Measurements from ENCODE around the gene LY6G5B. TPM values are rescaled to one million over a fixed set of nuclear protein-coding genes. Genes with fewer than 3 reads are reported as not detected.

Gene LY6G5B
- total and polyA plus RNA-seq, 2 of the 4 experiments (the other 2 are of a cell fraction): 2.2 to 13.6 TPM

DNA sequence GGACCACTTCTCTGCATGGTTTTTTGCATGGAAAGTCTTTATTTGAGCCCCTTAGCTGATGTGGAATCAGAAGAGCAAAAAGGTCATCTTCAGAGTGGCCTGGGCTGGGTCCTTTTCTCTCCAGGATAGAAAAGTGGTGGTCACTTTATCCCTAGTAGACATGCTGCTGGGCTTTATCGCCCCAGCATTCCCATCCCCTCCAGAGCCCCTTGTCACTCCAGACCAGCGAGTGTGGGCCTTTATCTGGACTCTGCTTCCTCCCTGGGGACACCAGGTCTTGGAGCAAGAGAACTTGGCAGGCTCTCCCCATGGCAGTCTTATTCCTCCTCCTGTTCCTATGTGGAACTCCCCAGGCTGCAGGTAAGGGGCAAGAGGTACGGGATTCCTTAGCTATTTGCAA lies 36.8 kb downstream of the LY6G5B start, which contains the start of gene LY6G6F:
TSS of gene LY6G6F (plus strand) at position 268 of the 400 bp plus-strand sequence. CDS start at position 309, 41 bp downstream.
- Histone ChIP-seq H3K56ac (ENCODE audit: extremely low read depth, insufficient read depth, low read length) (no peak within 1 kb of the TSS), H2BK120ac (ENCODE audit: low read depth, low read length) (no peak within 1 kb of the TSS), H3K4me3 (ENCODE audit: insufficient read depth, low read depth, low read length) (no peak within 1 kb of the TSS), H2AFZ (replicated peaks; ENCODE audit: low read length, poor library complexity) (peak within 1 kb of the TSS; percentile 61), H2BK5ac (ENCODE audit: low read depth, low read length, poor library complexity, severe bottlenecking) (no peak within 1 kb of the TSS), H3K27ac (ENCODE audit: insufficient read depth, low read length) (no peak within 1 kb of the TSS), H3K18ac (ENCODE audit: low read depth, low read length) (no peak within 1 kb of the TSS), H2BK15ac (ENCODE audit: low read depth, low read length) (no peak within 1 kb of the TSS), H3K27me3 (ENCODE audit: control insufficient read depth, insufficient read depth, low read length) (peaks cover 12% of the 10 kb centered on the region; the same call in 1 of the 2 replicates), H4K5ac (ENCODE audit: low read depth, low read length) (no peak within 1 kb of the TSS), H3K4me2 (ENCODE audit: low read depth, low read length) (no peak within 1 kb of the TSS), H3K4ac (ENCODE audit: low read depth, low read length) (no peak within 1 kb of the TSS), H3K9ac (ENCODE audit: low read depth, low read length) (no peak within 1 kb of the TSS), H4K8ac (ENCODE audit: low read depth in 2 of 2, low read length in 2 of 2) (no peak within 1 kb of the TSS), H3K79me1 (ENCODE audit: low read depth in 1 of 2, low read length in 2 of 2) (peaks cover 7 to 13% of the 10 kb centered on the region in 2 experiments), H3K4me1 (ENCODE audit: control insufficient read depth, insufficient read depth, low read length) (peaks cover 5% of the 10 kb centered on the region), H3K36me3 (ENCODE audit: control insufficient read depth, insufficient read depth, low read length) (no peaks in the 10 kb centered on the region), H2AK5ac (ENCODE audit: low read depth, low read length) (no peak within 1 kb of the TSS), H2BK20ac (ENCODE audit: low read depth, low read length) (no peak within 1 kb of the TSS), H3K14ac (replicated peaks; ENCODE audit: low read depth, low read length) (no peak within 1 kb of the TSS), H4K20me1 (ENCODE audit: insufficient read depth, low read length) (0 out of 2 replicates have a peak, but pooled peaks cover 6% of the 10 kb centered on the region), H3K23ac (ENCODE audit: low read depth, low read length) (no peak within 1 kb of the TSS), H2AK9ac (replicated peaks; ENCODE audit: low read depth, low read length, poor library complexity) (no peak within 1 kb of the TSS), H3K9me1 (ENCODE audit: insufficient read depth, low read length) (peaks cover 3% of the 10 kb centered on the region; the same call in 1 of the 2 replicates), H3K9me3 (ENCODE audit: control insufficient read depth, insufficient read depth, low read length) (no peaks in the 10 kb centered on the region), H4K91ac (ENCODE audit: insufficient read depth, low read depth, low read length) (no peak within 1 kb of the TSS)
- DNase-seq: no peak
- 100% methylated on average over 1 of the region's 3 CpGs; no CpG with 5 or more reads in 1 of the 2 experiments for WGBS, 2 experiments (ENCODE audit: extremely low coverage in 2 of 2, insufficient read length in 1 of 2)
- ATAC-seq (ENCODE audit: low read depth): no peak
- in situ Hi-C loops (cut with MboI; ENCODE audit: low sequenced_read_pairs) (no loop called here), dilution Hi-C loops (cut with HindIII; ENCODE audit: low sequenced_read_pairs, unreplicated experiment) (no loop called here), intact Hi-C loops (cut with micrococcal nuclease) (no loop called here)
- BruUV-seq (replicated peaks): no TSS peak
- POLR2A ChIA-PET (ENCODE audit: unreplicated experiment): interaction anchor here (0.6 kb wide), 1 partner anchor 121 kb away, joined by 3 read pairs; the partner anchor contains the start of gene HSPA1B
- CTCF ChIA-PET: no interaction called here
- TF ChIP-seq RAD21 (IDR thresholded peaks at IDR 0.05; ENCODE audit: low read length) (no peak), RCOR1 (IDR thresholded peaks at IDR 0.05; ENCODE audit: insufficient replicate concordance, low read length) (no peak), RFX5 (IDR thresholded peaks at IDR 0.05; ENCODE audit: low read depth, low read length) (no peak), MAFK (IDR thresholded peaks at IDR 0.05; ENCODE audit: low read depth, low read length) (no peak), NFE2L2 (IDR thresholded peaks at IDR 0.05; ENCODE audit: low read depth, low read length) (no peak), MXI1 (IDR thresholded peaks at IDR 0.05; ENCODE audit: borderline replicate concordance, low read depth, low read length) (no peak), CHD1 (IDR thresholded peaks at IDR 0.05; ENCODE audit: low read depth, low read length) (no peak), BHLHE40 (IDR thresholded peaks at IDR 0.05; ENCODE audit: low read depth, low read length) (no peak), FOS (IDR thresholded peaks at IDR 0.05; ENCODE audit: low read depth, low read length) (no peak), POLR2A (IDR thresholded peaks at IDR 0.05; ENCODE audit: low read depth, low read length) (no peak), MAZ (IDR thresholded peaks at IDR 0.05; ENCODE audit: borderline replicate concordance, low read depth, low read length) (no peak), SMC3 (IDR thresholded peaks at IDR 0.05; ENCODE audit: low read depth, low read length) (no peak), USF2 (IDR thresholded peaks at IDR 0.05; ENCODE audit: low read depth, low read length) (no peak)
- TF ChIP-seq, protein P1, sequence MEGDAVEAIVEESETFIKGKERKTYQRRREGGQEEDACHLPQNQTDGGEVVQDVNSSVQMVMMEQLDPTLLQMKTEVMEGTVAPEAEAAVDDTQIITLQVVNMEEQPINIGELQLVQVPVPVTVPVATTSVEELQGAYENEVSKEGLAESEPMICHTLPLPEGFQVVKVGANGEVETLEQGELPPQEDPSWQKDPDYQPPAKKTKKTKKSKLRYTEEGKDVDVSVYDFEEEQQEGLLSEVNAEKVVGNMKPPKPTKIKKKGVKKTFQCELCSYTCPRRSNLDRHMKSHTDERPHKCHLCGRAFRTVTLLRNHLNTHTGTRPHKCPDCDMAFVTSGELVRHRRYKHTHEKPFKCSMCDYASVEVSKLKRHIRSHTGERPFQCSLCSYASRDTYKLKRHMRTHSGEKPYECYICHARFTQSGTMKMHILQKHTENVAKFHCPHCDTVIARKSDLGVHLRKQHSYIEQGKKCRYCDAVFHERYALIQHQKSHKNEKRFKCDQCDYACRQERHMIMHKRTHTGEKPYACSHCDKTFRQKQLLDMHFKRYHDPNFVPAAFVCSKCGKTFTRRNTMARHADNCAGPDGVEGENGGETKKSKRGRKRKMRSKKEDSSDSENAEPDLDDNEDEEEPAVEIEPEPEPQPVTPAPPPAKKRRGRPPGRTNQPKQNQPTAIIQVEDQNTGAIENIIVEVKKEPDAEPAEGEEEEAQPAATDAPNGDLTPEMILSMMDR (conservative IDR thresholded peaks at IDR 0.05; ENCODE audit: low read depth, low read length): no peak
- TF ChIP-seq, protein P2, sequence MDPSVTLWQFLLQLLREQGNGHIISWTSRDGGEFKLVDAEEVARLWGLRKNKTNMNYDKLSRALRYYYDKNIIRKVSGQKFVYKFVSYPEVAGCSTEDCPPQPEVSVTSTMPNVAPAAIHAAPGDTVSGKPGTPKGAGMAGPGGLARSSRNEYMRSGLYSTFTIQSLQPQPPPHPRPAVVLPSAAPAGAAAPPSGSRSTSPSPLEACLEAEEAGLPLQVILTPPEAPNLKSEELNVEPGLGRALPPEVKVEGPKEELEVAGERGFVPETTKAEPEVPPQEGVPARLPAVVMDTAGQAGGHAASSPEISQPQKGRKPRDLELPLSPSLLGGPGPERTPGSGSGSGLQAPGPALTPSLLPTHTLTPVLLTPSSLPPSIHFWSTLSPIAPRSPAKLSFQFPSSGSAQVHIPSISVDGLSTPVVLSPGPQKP (IDR thresholded peaks at IDR 0.05; ENCODE audit: borderline replicate concordance, low read depth, low read length): no peak

All from IMR-90 (cell line).